ENCODE data around the gene ZNF341.

Gene ZNF341

GRCh38 chr20:33827634-33828325 is 96.0 kb downstream of the ZNF341 start:
- H3K27me3 ChIP-seq (ENCODE audit: control insufficient read depth, insufficient read depth, low read length) = no peaks in the 10 kb centered on the region
- H3K9ac ChIP-seq (ENCODE audit: low read length) = no peak overlapping the region

GRCh38 chr20:33828326-33828844 is 96.6 kb downstream of the ZNF341 start:
- no peaks in the 10 kb centered on the region for H3K27me3 ChIP-seq (ENCODE audit: control insufficient read depth, insufficient read depth, low read length)
- H3K4me1 ChIP-seq (ENCODE audit: control insufficient read depth, insufficient read depth, low read length) = peaks cover 52% of the 10 kb centered on the region
- no peak overlapping the region for H3K9ac ChIP-seq (ENCODE audit: low read length)
- no peak overlapping the region for H3K4me3 ChIP-seq (ENCODE audit: low read length)
- H3K36me3 ChIP-seq (ENCODE audit: control insufficient read depth, insufficient read depth, low read length) = no peaks in the 10 kb centered on the region
- H3K9me3 ChIP-seq (ENCODE audit: control insufficient read depth, low read length) = no peaks in the 10 kb centered on the region

More at GRCh38 chr20:33827634-33828325, 96.0 kb downstream of the ZNF341 start:
- no peaks in the 10 kb centered on the region for H3K36me3 ChIP-seq (ENCODE audit: control insufficient read depth, insufficient read depth, low read length)
- H3K4me3 ChIP-seq (ENCODE audit: low read length) = no peak overlapping the region
- H3K9me3 ChIP-seq (ENCODE audit: control insufficient read depth, low read length) = no peaks in the 10 kb centered on the region
- H3K4me1 ChIP-seq (ENCODE audit: control insufficient read depth, insufficient read depth, low read length) = peaks cover 47% of the 10 kb centered on the region

- Histone ChIP-seq H3K9ac (ENCODE audit: low read length) (no peak overlapping the region), H3K9me3 (ENCODE audit: control insufficient read depth, low read length) (no peaks in the 10 kb centered on the region), H3K4me1 (ENCODE audit: control insufficient read depth, insufficient read depth, low read length) (peaks cover 59% of the 10 kb centered on the region), H3K27me3 (ENCODE audit: control insufficient read depth, insufficient read depth, low read length) (no peaks in the 10 kb centered on the region), H3K36me3 (ENCODE audit: control insufficient read depth, insufficient read depth, low read length) (no peaks in the 10 kb centered on the region), H3K4me3 (ENCODE audit: low read length) (no peak overlapping the region)
Observed at GRCh38 chr20:33828967-33829560, 97.3 kb downstream of the ZNF341 start.

- Histone ChIP-seq H3K4me1 (ENCODE audit: control insufficient read depth, insufficient read depth, low read length) (peaks cover 54% of the 10 kb centered on the region), H3K4me3 (ENCODE audit: low read length) (no peak overlapping the region), H3K9ac (ENCODE audit: low read length) (no peak overlapping the region), H3K36me3 (ENCODE audit: control insufficient read depth, insufficient read depth, low read length) (no peaks in the 10 kb centered on the region), H3K27me3 (ENCODE audit: control insufficient read depth, insufficient read depth, low read length) (no peaks in the 10 kb centered on the region), H3K9me3 (ENCODE audit: control insufficient read depth, low read length) (no peaks in the 10 kb centered on the region)
Observed at GRCh38 chr20:33829636-33830035, 97.8 kb downstream of the ZNF341 start.

- Histone ChIP-seq H3K36me3 (ENCODE audit: control insufficient read depth, insufficient read depth, low read length) (no peaks in the 10 kb centered on the region), H3K9ac (ENCODE audit: low read length) (no peak overlapping the region), H3K4me1 (ENCODE audit: control insufficient read depth, insufficient read depth, low read length) (peaks cover 48% of the 10 kb centered on the region), H3K27me3 (ENCODE audit: control insufficient read depth, insufficient read depth, low read length) (no peaks in the 10 kb centered on the region), H3K9me3 (ENCODE audit: control insufficient read depth, low read length) (no peaks in the 10 kb centered on the region), H3K4me3 (ENCODE audit: low read length) (no peak overlapping the region)
Observed at GRCh38 chr20:33830371-33830770, 98.6 kb downstream of the ZNF341 start.

- Histone ChIP-seq H3K9ac (ENCODE audit: low read length) (no peak overlapping the region), H3K9me3 (ENCODE audit: control insufficient read depth, low read length) (no peaks in the 10 kb centered on the region), H3K27me3 (ENCODE audit: control insufficient read depth, insufficient read depth, low read length) (no peaks in the 10 kb centered on the region), H3K36me3 (ENCODE audit: control insufficient read depth, insufficient read depth, low read length) (no peaks in the 10 kb centered on the region), H3K4me1 (ENCODE audit: control insufficient read depth, insufficient read depth, low read length) (peaks cover 38% of the 10 kb centered on the region), H3K4me3 (ENCODE audit: low read length) (no peak overlapping the region)
Observed at GRCh38 chr20:33832103-33832804, 100.5 kb downstream of the ZNF341 start.

GRCh38 chr20:33833333-33833732 is 101.5 kb downstream of the ZNF341 start:
- H3K27me3 ChIP-seq (ENCODE audit: control insufficient read depth, insufficient read depth, low read length) = no peaks in the 10 kb centered on the region
- no peaks in the 10 kb centered on the region for H3K36me3 ChIP-seq (ENCODE audit: control insufficient read depth, insufficient read depth, low read length)
- H3K9ac ChIP-seq (ENCODE audit: low read length) = no peak overlapping the region
- no peaks in the 10 kb centered on the region for H3K9me3 ChIP-seq (ENCODE audit: control insufficient read depth, low read length)
- peaks cover 49% of the 10 kb centered on the region for H3K4me1 ChIP-seq (ENCODE audit: control insufficient read depth, insufficient read depth, low read length)
- no peak overlapping the region for H3K4me3 ChIP-seq (ENCODE audit: low read length)

GRCh38 chr20:33835615-33836172 is 103.9 kb downstream of the ZNF341 start:
- Histone ChIP-seq H3K9me3 (ENCODE audit: control insufficient read depth, low read length) (no peaks in the 10 kb centered on the region), H3K4me3 (ENCODE audit: low read length) (no peak overlapping the region), H3K27me3 (ENCODE audit: control insufficient read depth, insufficient read depth, low read length) (no peaks in the 10 kb centered on the region), H3K4me1 (ENCODE audit: control insufficient read depth, insufficient read depth, low read length) (peaks cover 65% of the 10 kb centered on the region), H3K36me3 (ENCODE audit: control insufficient read depth, insufficient read depth, low read length) (no peaks in the 10 kb centered on the region), H3K9ac (ENCODE audit: low read length) (no peak overlapping the region)

GRCh38 chr20:33836277-33836676 is 104.5 kb downstream of the ZNF341 start:
- H3K9ac ChIP-seq (ENCODE audit: low read length) = no peak overlapping the region
- no peaks in the 10 kb centered on the region for H3K36me3 ChIP-seq (ENCODE audit: control insufficient read depth, insufficient read depth, low read length)
- no peaks in the 10 kb centered on the region for H3K9me3 ChIP-seq (ENCODE audit: control insufficient read depth, low read length)
- no peaks in the 10 kb centered on the region for H3K27me3 ChIP-seq (ENCODE audit: control insufficient read depth, insufficient read depth, low read length)
- peaks cover 70% of the 10 kb centered on the region for H3K4me1 ChIP-seq (ENCODE audit: control insufficient read depth, insufficient read depth, low read length)
- H3K4me3 ChIP-seq (ENCODE audit: low read length) = no peak overlapping the region

GRCh38 chr20:33837096-33837830 is 105.5 kb downstream of the ZNF341 start:
- Histone ChIP-seq H3K9me3 (ENCODE audit: control insufficient read depth, low read length) (no peaks in the 10 kb centered on the region), H3K4me1 (ENCODE audit: control insufficient read depth, insufficient read depth, low read length) (peaks cover 73% of the 10 kb centered on the region), H3K4me3 (ENCODE audit: low read length) (no peak overlapping the region), H3K9ac (ENCODE audit: low read length) (no peak overlapping the region), H3K36me3 (ENCODE audit: control insufficient read depth, insufficient read depth, low read length) (no peaks in the 10 kb centered on the region), H3K27me3 (ENCODE audit: control insufficient read depth, insufficient read depth, low read length) (no peaks in the 10 kb centered on the region)

GRCh38 chr20:33838035-33838864 is 106.5 kb downstream of the ZNF341 start:
- H3K9me3 ChIP-seq (ENCODE audit: control insufficient read depth, low read length) = no peaks in the 10 kb centered on the region
- H3K9ac ChIP-seq (ENCODE audit: low read length) = no peak overlapping the region
- H3K27me3 ChIP-seq (ENCODE audit: control insufficient read depth, insufficient read depth, low read length) = no peaks in the 10 kb centered on the region
- H3K4me1 ChIP-seq (ENCODE audit: control insufficient read depth, insufficient read depth, low read length) = peaks cover 76% of the 10 kb centered on the region
- no peaks in the 10 kb centered on the region for H3K36me3 ChIP-seq (ENCODE audit: control insufficient read depth, insufficient read depth, low read length)
- H3K4me3 ChIP-seq (ENCODE audit: low read length) = no peak overlapping the region

All from mucosa of stomach (tissue), 1 donor.